ENCODE data around the gene PIGN.

Gene PIGN

GRCh38 chr18:62071071-62071470 is 115.8 kb downstream of the PIGN start:
- ATAC-seq (ENCODE audit: insufficient read depth, low read depth) (no peak), DNase-seq (no peak)
- H2AFZ ChIP-seq (ENCODE audit: low read depth, low read length) = no peak overlapping the region
- no peaks in the 10 kb centered on the region for H3K4me1 ChIP-seq (ENCODE audit: insufficient read depth, low read length)
- H3K36me3 ChIP-seq (ENCODE audit: insufficient read depth, low read length) = 0 out of 2 replicates have a peak, but pooled peaks cover 2% of the 10 kb centered on the region
- no peaks in the 10 kb centered on the region for H3K27me3 ChIP-seq (ENCODE audit: insufficient read depth, low read length, poor library complexity)
- H3K4me2 ChIP-seq (ENCODE audit: insufficient read depth, low read length) = no peak overlapping the region
- TF ChIP-seq CTCF (IDR thresholded peaks at IDR 0.05; ENCODE audit: borderline replicate concordance, extremely low read depth, low read length, poor library complexity, severe bottlenecking) (no peak), EZH2 (IDR thresholded peaks at IDR 0.05; ENCODE audit: borderline replicate concordance, low read depth, low read length, severe bottlenecking) (no peak)
- H4K20me1 ChIP-seq (ENCODE audit: insufficient read depth, low read length) = no peaks in the 10 kb centered on the region
- no peaks in the 10 kb centered on the region for H3K9me3 ChIP-seq (ENCODE audit: insufficient read depth, low read length, severe bottlenecking)
- no peak overlapping the region for H3K27ac ChIP-seq (ENCODE audit: low read length)
- H3K79me2 ChIP-seq (ENCODE audit: insufficient read depth, low read length) = no peaks in the 10 kb centered on the region
- no peak overlapping the region for H3K9ac ChIP-seq (ENCODE audit: low read depth, low read length)
- H3K4me3 ChIP-seq (ENCODE audit: low read depth in 1 of 2, low read length in 2 of 2) = no peak overlapping the region

GRCh38 chr18:62070302-62070701 is 116.6 kb downstream of the PIGN start:
- Histone ChIP-seq H3K4me3 (ENCODE audit: low read depth in 1 of 2, low read length in 2 of 2) (no peak overlapping the region), H3K27ac (ENCODE audit: low read length) (no peak overlapping the region), H4K20me1 (ENCODE audit: insufficient read depth, low read length) (no peaks in the 10 kb centered on the region), H3K4me2 (ENCODE audit: insufficient read depth, low read length) (no peak overlapping the region), H3K36me3 (ENCODE audit: insufficient read depth, low read length) (0 out of 2 replicates have a peak, but pooled peaks cover 2% of the 10 kb centered on the region), H3K9me3 (ENCODE audit: insufficient read depth, low read length, severe bottlenecking) (no peaks in the 10 kb centered on the region), H3K9ac (ENCODE audit: low read depth, low read length) (no peak overlapping the region), H3K27me3 (ENCODE audit: insufficient read depth, low read length, poor library complexity) (no peaks in the 10 kb centered on the region), H3K79me2 (ENCODE audit: insufficient read depth, low read length) (no peaks in the 10 kb centered on the region), H3K4me1 (ENCODE audit: insufficient read depth, low read length) (no peaks in the 10 kb centered on the region), H2AFZ (ENCODE audit: low read depth, low read length) (no peak overlapping the region)
- ATAC-seq (ENCODE audit: insufficient read depth, low read depth) (no peak), DNase-seq (no peak)
- TF ChIP-seq CTCF (IDR thresholded peaks at IDR 0.05; ENCODE audit: borderline replicate concordance, extremely low read depth, low read length, poor library complexity, severe bottlenecking) = no peak
- TF ChIP-seq EZH2 (IDR thresholded peaks at IDR 0.05; ENCODE audit: borderline replicate concordance, low read depth, low read length, severe bottlenecking) = no peak

GRCh38 chr18:62069556-62069955 is 117.3 kb downstream of the PIGN start:
- no peak overlapping the region for H2AFZ ChIP-seq (ENCODE audit: low read depth, low read length)
- no peaks in the 10 kb centered on the region for H3K4me1 ChIP-seq (ENCODE audit: insufficient read depth, low read length)
- no peak overlapping the region for H3K4me3 ChIP-seq (ENCODE audit: low read depth in 1 of 2, low read length in 2 of 2)
- 0 out of 2 replicates have a peak, but pooled peaks cover 2% of the 10 kb centered on the region for H3K36me3 ChIP-seq (ENCODE audit: insufficient read depth, low read length)
- no peak overlapping the region for H3K4me2 ChIP-seq (ENCODE audit: insufficient read depth, low read length)
- no peaks in the 10 kb centered on the region for H3K9me3 ChIP-seq (ENCODE audit: insufficient read depth, low read length, severe bottlenecking)
- no peak overlapping the region for H3K9ac ChIP-seq (ENCODE audit: low read depth, low read length)
- no peak overlapping the region for H3K27ac ChIP-seq (ENCODE audit: low read length)
- ATAC-seq (ENCODE audit: insufficient read depth, low read depth) = no peak
- no peaks in the 10 kb centered on the region for H4K20me1 ChIP-seq (ENCODE audit: insufficient read depth, low read length)
- DNase-seq = no peak
- no peaks in the 10 kb centered on the region for H3K79me2 ChIP-seq (ENCODE audit: insufficient read depth, low read length)
- no peaks in the 10 kb centered on the region for H3K27me3 ChIP-seq (ENCODE audit: insufficient read depth, low read length, poor library complexity)
- TF ChIP-seq EZH2 (IDR thresholded peaks at IDR 0.05; ENCODE audit: borderline replicate concordance, low read depth, low read length, severe bottlenecking) (no peak), CTCF (IDR thresholded peaks at IDR 0.05; ENCODE audit: borderline replicate concordance, extremely low read depth, low read length, poor library complexity, severe bottlenecking) (no peak)
